ENCODE results near the gene PDCD1LG2. TPM values are rescaled to one million over a fixed set of nuclear protein-coding genes. Genes with fewer than 3 reads are reported as not detected.

PDCD1LG2 gene
- total and polyA plus RNA-seq, 2 experiments from 2014 or later: not detected

DNA sequence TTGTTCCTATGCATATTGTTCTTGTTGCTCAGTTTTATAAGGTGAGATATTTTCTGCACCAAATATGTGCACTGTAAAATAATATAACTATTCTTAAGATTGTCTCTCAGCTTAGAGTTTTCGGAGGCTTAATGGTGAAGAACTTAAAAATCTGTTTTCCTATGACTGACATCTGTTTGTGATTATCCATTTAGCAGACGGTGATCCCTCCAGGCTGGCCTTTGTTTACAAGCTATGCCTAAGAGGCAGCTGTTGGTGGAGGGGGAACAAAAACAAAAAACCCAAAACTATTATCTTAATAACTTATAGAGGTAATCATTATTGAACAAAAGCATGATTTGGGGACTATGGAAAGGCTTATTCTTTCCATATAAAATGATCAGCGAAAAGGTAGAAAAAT, 658 bp downstream of the PDCD1LG2 start:
- Histone ChIP-seq H3K79me2 (replicated peaks; ENCODE audit: insufficient read depth) (no peaks in the 10 kb centered on the region), H3K27me3 (ENCODE audit: insufficient read depth) (no peaks in the 10 kb centered on the region), H3F3A (replicated peaks; ENCODE audit: low read depth) (no peaks in the 10 kb centered on the region), H3K27ac (ENCODE audit: low read depth) (no peak overlapping the region), H3K4me2 (no peak overlapping the region), H4K20me1 (replicated peaks; ENCODE audit: insufficient read depth) (no peaks in the 10 kb centered on the region), H3K4me3 (no peak overlapping the region), H3K4me1 (ENCODE audit: insufficient read depth) (no peaks in the 10 kb centered on the region), H2AFZ (no peak overlapping the region), H3K36me3 (ENCODE audit: insufficient read depth) (0 out of 2 replicates have a peak, but pooled peaks cover 3% of the 10 kb centered on the region), H3K9me2 (ENCODE audit: insufficient read depth) (0 out of 2 replicates have a peak, but pooled peaks cover 6% of the 10 kb centered on the region)
- H3K36me3 Mint-ChIP-seq (ENCODE audit: low read depth): no peaks in the 10 kb centered on the region
- H3K4me1 Mint-ChIP-seq: peaks cover 3% of the 10 kb centered on the region; the same call in 1 of the 3 replicates
- no peaks in the 10 kb centered on the region; the same call in 2 of the 3 replicates for H3K9me3 Mint-ChIP-seq
- H3K27ac Mint-ChIP-seq: no peak overlapping the region
- peaks cover 4% of the 10 kb centered on the region for H3K27me3 Mint-ChIP-seq (ENCODE audit: insufficient read depth, low read depth, poor library complexity)
- TF ChIP-seq, protein P1, sequence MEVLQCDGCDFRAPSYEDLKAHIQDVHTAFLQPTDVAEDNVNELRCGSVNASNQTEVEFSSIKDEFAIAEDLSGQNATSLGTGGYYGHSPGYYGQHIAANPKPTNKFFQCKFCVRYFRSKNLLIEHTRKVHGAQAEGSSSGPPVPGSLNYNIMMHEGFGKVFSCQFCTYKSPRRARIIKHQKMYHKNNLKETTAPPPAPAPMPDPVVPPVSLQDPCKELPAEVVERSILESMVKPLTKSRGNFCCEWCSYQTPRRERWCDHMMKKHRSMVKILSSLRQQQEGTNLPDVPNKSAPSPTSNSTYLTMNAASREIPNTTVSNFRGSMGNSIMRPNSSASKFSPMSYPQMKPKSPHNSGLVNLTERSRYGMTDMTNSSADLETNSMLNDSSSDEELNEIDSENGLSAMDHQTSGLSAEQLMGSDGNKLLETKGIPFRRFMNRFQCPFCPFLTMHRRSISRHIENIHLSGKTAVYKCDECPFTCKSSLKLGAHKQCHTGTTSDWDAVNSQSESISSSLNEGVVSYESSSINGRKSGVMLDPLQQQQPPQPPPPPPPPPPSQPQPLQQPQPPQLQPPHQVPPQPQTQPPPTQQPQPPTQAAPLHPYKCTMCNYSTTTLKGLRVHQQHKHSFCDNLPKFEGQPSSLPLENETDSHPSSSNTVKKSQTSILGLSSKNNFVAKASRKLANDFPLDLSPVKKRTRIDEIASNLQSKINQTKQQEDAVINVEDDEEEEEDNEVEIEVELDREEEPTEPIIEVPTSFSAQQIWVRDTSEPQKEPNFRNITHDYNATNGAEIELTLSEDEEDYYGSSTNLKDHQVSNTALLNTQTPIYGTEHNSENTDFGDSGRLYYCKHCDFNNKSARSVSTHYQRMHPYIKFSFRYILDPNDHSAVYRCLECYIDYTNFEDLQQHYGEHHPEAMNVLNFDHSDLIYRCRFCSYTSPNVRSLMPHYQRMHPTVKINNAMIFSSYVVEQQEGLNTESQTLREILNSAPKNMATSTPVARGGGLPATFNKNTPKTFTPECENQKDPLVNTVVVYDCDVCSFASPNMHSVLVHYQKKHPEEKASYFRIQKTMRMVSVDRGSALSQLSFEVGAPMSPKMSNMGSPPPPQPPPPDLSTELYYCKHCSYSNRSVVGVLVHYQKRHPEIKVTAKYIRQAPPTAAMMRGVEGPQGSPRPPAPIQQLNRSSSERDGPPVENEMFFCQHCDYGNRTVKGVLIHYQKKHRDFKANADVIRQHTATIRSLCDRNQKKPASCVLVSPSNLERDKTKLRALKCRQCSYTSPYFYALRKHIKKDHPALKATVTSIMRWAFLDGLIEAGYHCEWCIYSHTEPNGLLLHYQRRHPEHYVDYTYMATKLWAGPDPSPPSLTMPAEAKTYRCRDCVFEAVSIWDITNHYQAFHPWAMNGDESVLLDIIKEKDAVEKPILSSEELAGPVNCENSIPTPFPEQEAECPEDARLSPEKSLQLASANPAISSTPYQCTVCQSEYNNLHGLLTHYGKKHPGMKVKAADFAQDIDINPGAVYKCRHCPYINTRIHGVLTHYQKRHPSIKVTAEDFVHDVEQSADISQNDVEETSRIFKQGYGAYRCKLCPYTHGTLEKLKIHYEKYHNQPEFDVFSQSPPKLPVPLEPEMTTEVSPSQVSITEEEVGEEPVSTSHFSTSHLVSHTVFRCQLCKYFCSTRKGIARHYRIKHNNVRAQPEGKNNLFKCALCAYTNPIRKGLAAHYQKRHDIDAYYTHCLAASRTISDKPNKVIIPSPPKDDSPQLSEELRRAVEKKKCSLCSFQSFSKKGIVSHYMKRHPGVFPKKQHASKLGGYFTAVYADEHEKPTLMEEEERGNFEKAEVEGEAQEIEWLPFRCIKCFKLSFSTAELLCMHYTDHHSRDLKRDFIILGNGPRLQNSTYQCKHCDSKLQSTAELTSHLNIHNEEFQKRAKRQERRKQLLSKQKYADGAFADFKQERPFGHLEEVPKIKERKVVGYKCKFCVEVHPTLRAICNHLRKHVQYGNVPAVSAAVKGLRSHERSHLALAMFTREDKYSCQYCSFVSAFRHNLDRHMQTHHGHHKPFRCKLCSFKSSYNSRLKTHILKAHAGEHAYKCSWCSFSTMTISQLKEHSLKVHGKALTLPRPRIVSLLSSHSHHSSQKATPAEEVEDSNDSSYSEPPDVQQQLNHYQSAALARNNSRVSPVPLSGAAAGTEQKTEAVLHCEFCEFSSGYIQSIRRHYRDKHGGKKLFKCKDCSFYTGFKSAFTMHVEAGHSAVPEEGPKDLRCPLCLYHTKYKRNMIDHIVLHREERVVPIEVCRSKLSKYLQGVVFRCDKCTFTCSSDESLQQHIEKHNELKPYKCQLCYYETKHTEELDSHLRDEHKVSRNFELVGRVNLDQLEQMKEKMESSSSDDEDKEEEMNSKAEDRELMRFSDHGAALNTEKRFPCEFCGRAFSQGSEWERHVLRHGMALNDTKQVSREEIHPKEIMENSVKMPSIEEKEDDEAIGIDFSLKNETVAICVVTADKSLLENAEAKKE (CRISPR knock-in tag; IDR thresholded peaks at IDR 0.05): no peak
- TF ChIP-seq EZH2phosphoT487 (IDR thresholded peaks at IDR 0.05; ENCODE audit: unreplicated experiment) (no peak), NANOG (IDR thresholded peaks at IDR 0.05; ENCODE audit: borderline replicate concordance) (no peak), REST (IDR thresholded peaks at IDR 0.05; ENCODE audit: unreplicated experiment) (no peak), CREB1 (CRISPR knock-in tag; IDR thresholded peaks at IDR 0.05; ENCODE audit: low read depth) (no peak), ZNF114 (CRISPR knock-in tag; IDR thresholded peaks at IDR 0.05) (no peak), POLR2AphosphoS5 (IDR thresholded peaks at IDR 0.05; ENCODE audit: low read depth) (no peak), STAT1 (IDR thresholded peaks at IDR 0.05; ENCODE audit: unreplicated experiment) (no peak), ZNF331 (CRISPR knock-in tag; IDR thresholded peaks at IDR 0.05; ENCODE audit: low read depth) (no peak), JUNB (IDR thresholded peaks at IDR 0.05; ENCODE audit: unreplicated experiment) (no peak), EZH2 (IDR thresholded peaks at IDR 0.05; ENCODE audit: low read depth, unreplicated experiment) (no peak)
- TF ChIP-seq, protein P2, sequence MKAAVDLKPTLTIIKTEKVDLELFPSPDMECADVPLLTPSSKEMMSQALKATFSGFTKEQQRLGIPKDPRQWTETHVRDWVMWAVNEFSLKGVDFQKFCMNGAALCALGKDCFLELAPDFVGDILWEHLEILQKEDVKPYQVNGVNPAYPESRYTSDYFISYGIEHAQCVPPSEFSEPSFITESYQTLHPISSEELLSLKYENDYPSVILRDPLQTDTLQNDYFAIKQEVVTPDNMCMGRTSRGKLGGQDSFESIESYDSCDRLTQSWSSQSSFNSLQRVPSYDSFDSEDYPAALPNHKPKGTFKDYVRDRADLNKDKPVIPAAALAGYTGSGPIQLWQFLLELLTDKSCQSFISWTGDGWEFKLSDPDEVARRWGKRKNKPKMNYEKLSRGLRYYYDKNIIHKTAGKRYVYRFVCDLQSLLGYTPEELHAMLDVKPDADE (IDR thresholded peaks at IDR 0.05): no peak
- TF ChIP-seq, protein P3, sequence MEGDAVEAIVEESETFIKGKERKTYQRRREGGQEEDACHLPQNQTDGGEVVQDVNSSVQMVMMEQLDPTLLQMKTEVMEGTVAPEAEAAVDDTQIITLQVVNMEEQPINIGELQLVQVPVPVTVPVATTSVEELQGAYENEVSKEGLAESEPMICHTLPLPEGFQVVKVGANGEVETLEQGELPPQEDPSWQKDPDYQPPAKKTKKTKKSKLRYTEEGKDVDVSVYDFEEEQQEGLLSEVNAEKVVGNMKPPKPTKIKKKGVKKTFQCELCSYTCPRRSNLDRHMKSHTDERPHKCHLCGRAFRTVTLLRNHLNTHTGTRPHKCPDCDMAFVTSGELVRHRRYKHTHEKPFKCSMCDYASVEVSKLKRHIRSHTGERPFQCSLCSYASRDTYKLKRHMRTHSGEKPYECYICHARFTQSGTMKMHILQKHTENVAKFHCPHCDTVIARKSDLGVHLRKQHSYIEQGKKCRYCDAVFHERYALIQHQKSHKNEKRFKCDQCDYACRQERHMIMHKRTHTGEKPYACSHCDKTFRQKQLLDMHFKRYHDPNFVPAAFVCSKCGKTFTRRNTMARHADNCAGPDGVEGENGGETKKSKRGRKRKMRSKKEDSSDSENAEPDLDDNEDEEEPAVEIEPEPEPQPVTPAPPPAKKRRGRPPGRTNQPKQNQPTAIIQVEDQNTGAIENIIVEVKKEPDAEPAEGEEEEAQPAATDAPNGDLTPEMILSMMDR (conservative IDR thresholded peaks at IDR 0.05; ENCODE audit: low read depth in 2 of 2): no peak
- no peak for DNase-seq (ENCODE audit: low spot score)
- ATAC-seq: no peak
- no peak overlapping the region for H3K4me3 Mint-ChIP-seq

Measured in GM23338 (cell line).